Stimulated activated CD4-positive, alpha-beta T cell treated with anti-CD3 and anti-CD28 coated beads, Interleukin-1b, Interleukin-23, amount 100 ng/mL, for 1 hour (primary cell): Measurements from ENCODE around the gene TMOD4.
"Not testable (repeated sequence)": the region's sequence is repeated elsewhere in the genome, so short reads cannot be mapped to it uniquely, and the experiment has no call there.

Experiments used
- DNase-seq, 2 donors: peaks; one replicate each; pipeline ENCODE4 v3.0.0-alpha.2; 2020; ENCODE audit warnings: low read depth in 2 of 2

Gene TMOD4

DNA sequence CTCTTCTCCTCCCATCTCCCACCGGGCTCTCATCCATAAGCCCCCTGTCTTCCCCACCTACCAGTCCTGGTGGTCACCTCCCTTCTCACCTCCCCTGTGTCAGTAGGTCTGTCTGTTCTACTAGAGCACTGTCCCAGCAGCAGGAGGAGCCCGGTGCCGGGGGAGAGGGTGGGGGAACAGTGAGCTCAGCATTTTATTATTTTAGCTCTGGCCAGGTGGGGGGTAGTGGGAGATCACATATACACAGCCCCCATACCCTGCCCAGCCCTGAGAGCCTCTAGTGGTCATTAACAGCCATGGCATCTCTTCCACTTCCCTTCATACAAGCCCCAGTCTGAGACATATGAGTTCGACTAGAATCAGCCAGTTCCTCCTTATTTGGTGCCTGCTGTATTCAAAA, at the start of gene TMOD4:
Gene TMOD4, minus strand, starts transcription at position 119 of the 400 bp plus-strand sequence. CDS start 1,106 bp downstream, outside the sequence.
- DNase-seq: no peak

GRCh38 chr1:151222130-151222529, 46.3 kb upstream of the TMOD4 start:
- no peak for DNase-seq

GRCh38 chr1:151221616-151222015, 45.8 kb upstream of the TMOD4 start:
- no peak for DNase-seq

DNA sequence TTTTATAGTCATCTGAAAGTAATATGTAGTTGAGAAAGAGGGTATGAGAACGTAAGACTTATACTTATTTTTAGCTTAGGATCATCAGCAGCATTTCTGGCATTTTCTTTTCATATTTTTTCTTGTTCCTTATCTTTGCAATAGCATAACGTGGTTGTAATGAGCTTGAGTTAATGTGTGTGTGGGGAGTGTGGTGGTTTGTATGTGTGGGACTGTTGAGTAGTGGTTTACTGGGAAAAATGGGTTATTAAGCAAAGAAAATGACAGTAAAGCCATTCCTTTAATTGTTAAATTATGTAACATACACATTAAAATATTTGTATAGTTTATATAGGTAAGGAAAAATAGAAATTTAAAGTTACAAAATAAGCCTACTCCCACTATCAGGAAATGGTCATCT, 37.8 kb upstream of the TMOD4 start:
- DNase-seq: no peak

DNA sequence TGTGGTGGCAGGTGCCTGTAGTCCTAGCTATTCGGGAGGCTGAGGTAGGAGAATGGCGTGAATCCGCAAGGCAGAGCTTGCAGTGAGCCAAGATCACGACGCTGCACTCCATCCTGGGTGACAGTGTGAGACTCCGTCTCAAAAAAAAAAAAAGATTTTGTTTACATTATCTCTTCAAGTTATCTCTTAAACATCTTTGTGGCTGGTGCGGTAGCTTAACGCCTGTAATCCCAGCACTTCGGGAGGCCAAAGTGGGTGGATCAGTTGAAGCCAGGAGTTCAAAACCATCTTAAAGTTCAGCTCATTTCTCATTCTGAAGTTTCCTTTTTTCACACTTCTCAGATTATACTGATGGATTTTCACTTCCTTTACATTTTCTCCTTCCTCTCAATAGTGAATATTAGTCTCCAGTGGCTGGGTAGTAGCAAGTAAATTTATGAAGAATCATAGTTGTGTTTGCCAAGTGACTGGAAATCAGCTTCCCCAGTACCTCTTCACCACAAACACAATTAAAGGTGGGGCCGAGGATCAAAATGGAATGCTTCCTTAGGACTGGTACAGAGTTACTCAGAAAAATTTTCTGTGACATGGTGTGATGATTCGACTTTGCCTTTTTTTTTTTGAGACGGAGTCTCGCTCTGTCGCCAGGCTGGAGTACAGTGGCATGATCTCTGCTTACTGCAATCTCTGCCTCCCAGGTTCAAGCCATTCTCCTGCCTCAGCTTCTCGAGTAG, 36.4 kb upstream of the TMOD4 start:
- no peak for DNase-seq

- no peak for DNase-seq
These were observed 35.0 kb upstream of the TMOD4 start for GRCh38 chr1:151210830-151211229.

DNA sequence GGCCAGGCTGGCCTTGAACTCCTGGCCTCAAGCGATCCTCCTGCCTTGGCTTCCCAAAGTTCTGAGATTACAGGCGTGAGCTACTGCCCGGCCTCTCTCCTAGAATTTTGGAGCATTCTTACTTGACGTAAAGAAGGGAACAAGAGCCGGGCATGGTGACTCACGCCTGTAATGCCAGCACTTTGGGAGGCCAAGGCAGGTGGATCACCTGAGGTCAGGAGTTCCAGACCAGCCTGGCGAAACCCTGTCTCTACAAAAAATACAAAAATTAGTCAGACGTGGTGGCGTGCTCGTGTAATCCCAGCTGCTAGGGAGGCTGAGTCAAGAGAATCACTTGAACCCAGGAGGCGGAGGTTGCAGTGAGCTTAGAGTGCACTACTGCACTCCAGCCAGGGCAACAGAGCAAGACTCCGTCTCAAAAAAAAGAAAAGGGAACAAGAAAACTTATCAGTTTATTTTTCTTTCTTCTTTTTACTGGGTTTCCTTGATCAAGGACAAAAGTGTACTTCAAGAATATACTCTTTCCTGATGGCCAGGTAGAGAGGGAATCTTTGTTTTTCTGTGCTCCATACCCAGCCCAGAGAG, 29.7 kb upstream of the TMOD4 start:
- DNase-seq: not testable (repeated sequence)

GRCh38 chr1:151199873-151200581, 24.2 kb upstream of the TMOD4 start:
- DNase-seq: no peak

DNA sequence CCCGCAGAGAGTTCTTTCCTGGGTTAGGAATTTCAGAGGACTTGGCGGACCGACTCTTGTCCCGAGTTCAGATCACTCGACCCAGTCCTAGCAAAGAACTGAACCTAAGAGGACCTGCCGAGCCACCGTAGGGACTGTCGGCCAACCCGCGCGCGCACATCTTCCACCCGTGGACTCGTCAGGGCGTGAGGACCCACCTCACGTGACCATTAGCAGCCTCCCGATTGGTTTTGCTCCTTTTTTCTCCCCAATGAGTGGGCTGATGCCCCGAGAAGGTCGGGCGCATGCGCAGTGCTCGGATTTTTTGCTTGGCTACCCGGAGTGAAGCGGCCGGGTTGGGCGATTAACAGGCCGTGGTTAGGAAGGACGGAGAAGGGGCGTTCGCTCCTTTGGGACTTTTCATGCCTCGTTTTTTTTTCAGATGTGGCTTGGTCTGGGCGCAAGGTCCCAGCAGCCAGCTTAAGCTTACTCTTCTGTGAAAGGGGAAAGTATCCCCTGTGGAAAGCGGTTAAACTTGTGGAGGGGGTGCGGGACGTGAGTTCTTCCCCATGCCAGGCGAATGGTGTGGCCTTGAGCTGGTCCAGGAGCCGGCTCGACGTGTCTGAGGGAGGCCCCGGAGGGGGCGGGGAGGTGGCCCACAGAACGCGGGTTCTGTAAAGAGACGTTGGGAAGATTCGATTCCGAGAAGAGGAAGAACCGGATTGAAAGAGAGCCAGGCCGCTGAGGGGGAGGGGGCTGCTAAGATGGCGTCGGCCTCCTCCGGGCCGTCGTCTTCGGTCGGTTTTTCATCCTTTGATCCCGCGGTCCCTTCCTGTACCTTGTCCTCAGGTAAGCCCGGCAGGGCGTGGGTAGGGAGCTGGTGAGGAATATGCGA, 22.7 kb upstream of the TMOD4 start, which contains the start of gene PIP5K1A:
Gene PIP5K1A, plus strand, starts transcription at position 299 of the 874 bp plus-strand sequence. Its CDS starts 445 bp downstream, at position 744.
- peak; percentile 97 for DNase-seq

DNA sequence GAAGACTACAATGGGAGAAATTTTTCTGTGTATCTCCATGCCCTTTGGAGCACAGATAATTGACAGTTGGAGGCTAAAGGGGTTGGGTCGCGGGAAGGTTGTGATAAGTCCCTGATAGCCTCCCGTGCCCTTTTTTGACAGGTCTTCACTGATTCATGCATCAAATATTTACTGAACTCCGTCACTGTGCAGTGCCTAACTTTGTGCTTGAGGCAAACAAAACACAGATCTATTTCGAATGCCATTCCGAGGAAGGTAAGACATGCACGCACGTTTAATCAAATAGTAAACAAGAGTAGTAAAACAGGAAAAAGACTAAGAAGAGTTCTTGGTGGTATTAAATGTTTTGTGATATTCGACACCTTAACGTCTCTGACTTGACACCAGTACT, 22.1 kb upstream of the TMOD4 start:
- DNase-seq: no peak

DNA sequence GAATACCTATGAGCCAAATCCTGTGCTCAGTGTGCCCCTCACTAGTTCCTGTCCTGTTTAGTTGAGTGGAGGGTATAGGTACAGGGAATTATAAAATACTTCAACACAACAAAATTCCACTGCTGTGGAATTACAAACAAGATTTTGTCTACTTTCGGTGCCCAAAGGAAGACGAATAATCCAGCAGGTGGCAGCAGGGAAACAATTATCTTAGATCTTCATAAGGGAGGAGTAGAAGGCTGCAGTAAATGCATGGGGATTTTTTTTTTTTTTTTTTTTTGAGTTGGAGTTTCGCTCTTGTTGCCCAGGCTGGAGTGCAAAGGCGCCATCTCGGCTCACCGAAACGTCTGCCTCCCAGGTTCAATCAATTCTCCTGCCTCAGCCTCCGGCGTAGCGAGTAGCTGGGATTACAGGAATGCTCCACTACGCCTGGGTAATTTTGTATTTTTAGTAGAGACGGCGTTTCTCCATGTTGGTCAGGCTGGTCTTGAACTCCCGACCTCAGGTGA, 20.6 kb upstream of the TMOD4 start:
- DNase-seq: no peak

GRCh38 chr1:151194894-151195594, 19.3 kb upstream of the TMOD4 start:
- not testable (repeated sequence) for DNase-seq

- DNase-seq: no peak
These were observed 18.1 kb upstream of the TMOD4 start for GRCh38 chr1:151193856-151194255.

- DNase-seq: no peak
These were observed 17.5 kb upstream of the TMOD4 start for GRCh38 chr1:151193304-151193703.

GRCh38 chr1:151192047-151192446, 16.3 kb upstream of the TMOD4 start:
- no peak for DNase-seq

- peak; percentile 54 to 59 for DNase-seq
These were observed 14.1 kb upstream of the TMOD4 start, which contains the start of gene VPS72 for GRCh38 chr1:151189637-151190445. TSS of gene VPS72 (minus strand) at chr1:151190197. CDS start at chr1:151190121, 76 bp downstream.

- not testable (repeated sequence) for DNase-seq
These were observed 12.9 kb upstream of the TMOD4 start for GRCh38 chr1:151188667-151189066.

GRCh38 chr1:151187205-151187604, 11.4 kb upstream of the TMOD4 start:
- no peak for DNase-seq

DNA sequence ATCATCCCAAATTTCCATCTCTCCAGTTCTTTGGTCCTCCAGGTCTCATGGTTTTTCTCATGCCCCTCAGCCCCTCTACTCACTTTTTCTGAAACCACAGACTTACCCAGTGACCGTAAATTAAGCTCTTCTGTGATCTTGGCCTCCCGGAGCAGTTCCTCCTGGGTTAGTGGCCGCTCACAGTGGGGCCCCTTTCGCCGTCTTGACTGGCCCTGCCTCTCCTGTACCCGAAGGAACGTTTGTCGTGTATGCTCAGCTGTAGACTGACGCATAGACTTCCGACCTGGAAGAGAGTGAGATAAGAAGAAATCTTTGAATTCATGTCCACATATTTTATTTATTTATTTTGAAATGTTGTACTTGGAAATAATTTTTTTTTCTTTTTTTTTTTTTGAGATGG, 8.4 kb upstream of the TMOD4 start:
- DNase-seq: no peak

DNA sequence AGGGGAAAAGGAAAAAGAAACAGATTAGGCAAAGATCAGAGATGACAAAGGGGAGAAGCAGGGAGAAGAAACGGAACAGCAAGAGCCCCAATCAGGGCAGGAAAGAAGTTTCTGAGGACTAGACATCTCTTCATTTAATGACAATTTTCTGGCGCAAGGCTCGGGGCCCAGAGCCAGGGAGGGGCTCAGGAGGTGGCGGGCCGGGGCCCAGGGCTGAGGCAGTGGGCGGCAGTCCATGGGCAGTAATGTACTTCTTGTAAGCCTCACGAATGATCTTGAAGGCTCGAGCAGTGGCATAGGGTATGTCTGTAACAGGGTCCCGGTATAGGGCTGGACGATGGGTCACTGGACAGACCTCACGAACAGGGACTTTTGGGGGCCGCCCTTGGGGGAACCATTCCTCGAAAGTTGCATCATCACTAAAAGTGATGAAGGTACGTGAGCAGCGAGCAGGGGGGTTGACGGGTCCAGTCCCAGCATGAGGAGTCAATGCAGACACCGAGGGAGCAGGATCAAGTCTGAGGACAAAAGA, 799 bp upstream of the TMOD4 start:
- DNase-seq: no peak
